DMS53 treated with DMSO at 0.1 percent for 48 hours (cell line): ENCODE measurements around the gene INPP4B.

Source experiments
- DNase-seq: peaks from one replicate; lab custom pipeline; 2025; ENCODE audit not compliant: unreplicated experiment; lab: John Stamatoyannopoulos, UW

The INPP4B gene

GRCh38 chr4:142314686-142315085 is 531.4 kb downstream of the INPP4B start:
- peak; percentile 92 for DNase-seq

GRCh38 chr4:142314247-142314646 is 531.9 kb downstream of the INPP4B start:
- no peak for DNase-seq

GRCh38 chr4:142312391-142312790 is 533.7 kb downstream of the INPP4B start:
- no peak for DNase-seq

GRCh38 chr4:142311916-142312315 is 534.2 kb downstream of the INPP4B start:
- no peak for DNase-seq

- no peak for DNase-seq
Observed at GRCh38 chr4:142309772-142310171, 536.3 kb downstream of the INPP4B start.

- DNase-seq: no peak
Observed at GRCh38 chr4:142307857-142308256, 538.2 kb downstream of the INPP4B start.

GRCh38 chr4:142297313-142297712 is 548.8 kb downstream of the INPP4B start:
- DNase-seq: no peak

GRCh38 chr4:142293536-142293935 is 552.6 kb downstream of the INPP4B start:
- DNase-seq: no peak

GRCh38 chr4:142292231-142292630 is 553.9 kb downstream of the INPP4B start:
- no peak for DNase-seq

- DNase-seq: no peak
Observed at GRCh38 chr4:142291299-142292050, 554.6 kb downstream of the INPP4B start.

GRCh38 chr4:142287371-142287770 is 558.7 kb downstream of the INPP4B start:
- DNase-seq: no peak

- no peak for DNase-seq
Observed at GRCh38 chr4:142285222-142285583, 560.9 kb downstream of the INPP4B start.

- DNase-seq: no peak
Observed at GRCh38 chr4:142284402-142285221, 561.5 kb downstream of the INPP4B start.

GRCh38 chr4:142282870-142283431 is 563.1 kb downstream of the INPP4B start:
- DNase-seq: no peak

GRCh38 chr4:142281999-142282398 is 564.1 kb downstream of the INPP4B start:
- no peak for DNase-seq

GRCh38 chr4:142278663-142279062 is 567.4 kb downstream of the INPP4B start:
- DNase-seq: no peak

- DNase-seq: no peak
Observed at GRCh38 chr4:142278171-142278570, 567.9 kb downstream of the INPP4B start.

GRCh38 chr4:142274137-142274536 is 572.0 kb downstream of the INPP4B start:
- DNase-seq: no peak

- no peak for DNase-seq
Observed at GRCh38 chr4:142272452-142272851, 573.6 kb downstream of the INPP4B start.

- no peak for DNase-seq
Observed at GRCh38 chr4:142271832-142272231, 574.3 kb downstream of the INPP4B start.

- no peak for DNase-seq
Observed at GRCh38 chr4:142267101-142267500, 579.0 kb downstream of the INPP4B start.

- no peak for DNase-seq
Observed at GRCh38 chr4:142265946-142266345, 580.2 kb downstream of the INPP4B start.
